NCI-H1436 (cell line): ENCODE results near the gene PRDM16.
A peak's percentile ranks its signal among the peaks of the same experiment; 100 is the strongest.

Source experiments
- DNase-seq: peaks from one replicate; lab custom pipeline; 2025; lab: John Stamatoyannopoulos, UW

The PRDM16 gene

DNA sequence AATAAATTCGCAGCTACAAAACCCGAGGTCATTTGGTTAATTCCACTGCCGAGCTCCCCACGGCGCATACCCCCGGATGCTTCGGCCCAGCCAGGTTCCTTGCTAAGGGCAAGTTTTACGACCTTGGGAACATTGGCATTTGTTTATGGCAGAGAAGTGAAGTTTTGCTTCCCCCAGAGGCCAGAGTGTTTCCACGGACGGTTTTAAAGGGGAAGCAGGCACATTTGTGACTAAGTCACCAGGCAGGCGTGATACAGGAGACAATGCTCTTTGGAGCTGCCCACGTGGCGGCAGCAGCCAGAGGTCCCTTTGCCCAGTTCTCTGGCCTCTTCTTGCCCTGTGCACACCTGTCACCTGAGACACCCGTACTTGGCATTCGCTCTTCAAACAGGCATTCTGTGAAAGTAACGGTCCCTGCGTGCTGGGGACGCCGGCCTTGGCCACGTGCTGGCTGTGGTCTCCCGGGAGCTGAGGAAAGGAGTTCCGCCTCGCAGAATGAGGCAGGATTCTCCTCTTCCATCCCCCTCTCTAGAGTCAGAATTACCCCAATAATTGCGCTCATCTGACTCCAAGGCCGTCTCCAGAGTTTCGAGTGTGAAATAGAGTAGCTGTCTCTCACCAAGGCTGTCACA is 138.3 kb downstream of the PRDM16 start:
- no peak for DNase-seq

GRCh38 chr1:3208819-3209200 is 139.8 kb downstream of the PRDM16 start:
- DNase-seq: no peak

DNA sequence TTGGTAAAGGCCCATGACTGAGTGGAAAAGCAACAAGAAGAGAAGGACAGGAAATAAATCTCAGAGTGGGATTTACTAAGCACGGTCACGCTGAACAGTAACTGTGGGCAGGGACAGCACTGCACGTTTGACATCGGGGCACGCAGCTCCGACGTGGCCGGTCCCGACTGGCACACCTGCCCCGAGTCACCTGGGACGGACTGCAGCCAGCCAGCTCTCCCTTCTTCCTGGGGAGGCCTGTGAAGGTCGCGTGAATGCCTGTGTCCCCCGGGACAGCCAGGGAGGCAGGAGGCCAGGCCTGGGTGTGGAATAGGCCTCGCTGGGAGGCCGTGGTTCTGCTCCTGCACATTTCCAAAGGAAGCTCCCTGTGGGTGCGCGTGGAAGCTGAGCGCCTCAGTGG is 140.2 kb downstream of the PRDM16 start:
- DNase-seq: no peak

- no peak for DNase-seq
Observed at GRCh38 chr1:3211582-3212375, 142.8 kb downstream of the PRDM16 start.

DNA sequence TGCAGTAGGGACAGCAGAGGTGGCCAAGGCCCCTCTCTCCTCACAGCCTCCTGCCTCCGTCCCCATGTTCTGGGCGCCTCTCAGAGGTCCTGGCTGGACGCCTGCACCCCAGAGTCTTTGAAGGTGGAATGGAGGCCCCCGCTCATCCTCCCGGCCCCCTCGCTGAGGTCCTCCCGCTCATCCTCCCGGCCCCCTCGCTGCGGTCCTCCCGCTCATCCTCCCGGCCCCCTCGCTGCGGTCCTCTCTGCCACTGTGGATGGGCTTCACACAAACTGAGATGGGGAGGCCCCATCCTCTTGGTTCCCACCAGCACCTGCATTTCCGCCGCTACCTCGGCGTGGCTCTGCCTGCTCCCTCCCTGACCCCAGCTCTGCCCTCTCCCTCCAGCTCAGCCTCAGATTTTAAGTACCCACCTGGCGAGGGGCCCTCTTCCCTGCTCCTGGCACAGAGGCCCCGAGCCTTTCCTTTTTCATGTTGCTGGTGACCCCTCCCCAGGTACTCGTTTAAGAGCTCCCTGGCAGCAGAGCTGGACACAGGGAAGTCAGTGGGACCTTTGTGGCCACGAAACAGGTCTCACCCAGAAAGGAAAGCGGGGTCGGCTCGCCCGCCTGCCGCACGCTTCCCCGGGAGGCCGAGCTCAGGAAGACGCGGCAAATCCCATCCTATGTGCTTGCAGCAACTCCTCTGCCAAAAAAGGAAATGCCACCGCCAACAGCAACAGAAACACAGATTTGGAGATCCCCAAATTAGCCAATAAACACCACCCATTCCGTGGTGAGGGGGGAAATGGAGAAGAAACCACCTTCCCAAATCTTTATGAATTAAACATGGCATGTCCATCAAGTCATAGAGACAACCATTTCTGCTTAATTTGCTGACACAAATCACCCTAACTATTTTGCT is 143.7 kb downstream of the PRDM16 start:
- DNase-seq: no peak

DNA sequence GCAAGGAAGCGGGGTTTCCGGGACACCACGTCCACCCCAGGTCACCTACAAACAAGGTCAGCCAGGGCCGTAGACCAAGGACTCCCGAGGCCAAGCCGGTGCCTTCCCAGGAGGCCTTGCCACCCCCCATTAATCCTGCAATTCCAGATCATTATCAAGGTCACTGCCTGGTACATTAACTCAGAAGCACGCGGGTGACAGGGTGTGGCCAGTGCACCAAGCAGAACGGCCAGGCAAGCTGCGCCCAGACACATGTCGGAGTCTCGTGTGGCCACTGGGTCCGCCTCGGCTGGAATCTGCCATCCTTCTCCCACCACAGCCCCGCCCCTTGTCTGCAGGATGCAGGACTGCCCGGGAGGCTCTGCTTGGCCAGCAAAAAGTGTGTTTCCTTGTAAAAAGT is 144.7 kb downstream of the PRDM16 start:
- DNase-seq: no peak

DNA sequence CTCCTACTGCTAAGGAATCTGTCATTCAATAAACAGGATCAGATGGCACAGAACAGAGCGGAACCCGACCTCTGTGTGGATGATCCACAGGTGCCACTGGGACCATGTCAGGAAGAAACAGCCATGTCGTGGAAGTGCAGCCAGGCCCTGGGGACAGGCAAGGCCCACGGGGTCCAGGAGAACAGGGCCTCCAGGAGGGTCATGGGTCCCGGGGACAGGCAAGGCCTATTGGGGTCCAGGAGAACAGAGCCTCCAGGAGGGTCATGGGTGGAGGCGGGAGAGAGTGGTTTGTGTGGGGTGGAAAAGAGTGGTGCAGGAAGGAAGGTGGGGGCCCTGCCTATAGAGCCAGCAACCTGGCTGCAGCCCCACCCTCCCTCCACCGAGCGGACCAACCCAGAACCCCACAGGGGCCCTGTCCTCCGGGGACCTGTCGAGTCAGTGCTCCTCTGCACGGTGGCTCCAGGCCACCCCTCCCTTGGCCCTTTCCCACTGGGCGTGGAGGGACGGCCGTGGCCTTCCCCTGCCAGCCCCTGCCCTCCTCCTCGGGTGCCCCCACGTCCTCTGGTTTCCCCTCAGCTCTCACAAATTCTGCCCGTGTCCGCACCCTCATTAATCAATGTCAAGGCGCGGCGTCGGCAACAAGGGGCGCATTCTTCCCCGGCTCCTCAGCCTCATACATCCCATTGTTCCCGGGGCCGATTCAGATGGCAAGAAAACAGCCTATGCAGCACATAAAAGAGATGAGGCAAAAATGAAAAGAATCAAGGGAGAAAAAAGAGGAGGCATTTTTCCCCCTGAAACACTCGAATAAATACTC is 146.4 kb downstream of the PRDM16 start:
- no peak for DNase-seq

- no peak for DNase-seq
Observed at GRCh38 chr1:3216015-3216391, 147.0 kb downstream of the PRDM16 start.

GRCh38 chr1:3217181-3217641 is 148.2 kb downstream of the PRDM16 start:
- no peak for DNase-seq

DNA sequence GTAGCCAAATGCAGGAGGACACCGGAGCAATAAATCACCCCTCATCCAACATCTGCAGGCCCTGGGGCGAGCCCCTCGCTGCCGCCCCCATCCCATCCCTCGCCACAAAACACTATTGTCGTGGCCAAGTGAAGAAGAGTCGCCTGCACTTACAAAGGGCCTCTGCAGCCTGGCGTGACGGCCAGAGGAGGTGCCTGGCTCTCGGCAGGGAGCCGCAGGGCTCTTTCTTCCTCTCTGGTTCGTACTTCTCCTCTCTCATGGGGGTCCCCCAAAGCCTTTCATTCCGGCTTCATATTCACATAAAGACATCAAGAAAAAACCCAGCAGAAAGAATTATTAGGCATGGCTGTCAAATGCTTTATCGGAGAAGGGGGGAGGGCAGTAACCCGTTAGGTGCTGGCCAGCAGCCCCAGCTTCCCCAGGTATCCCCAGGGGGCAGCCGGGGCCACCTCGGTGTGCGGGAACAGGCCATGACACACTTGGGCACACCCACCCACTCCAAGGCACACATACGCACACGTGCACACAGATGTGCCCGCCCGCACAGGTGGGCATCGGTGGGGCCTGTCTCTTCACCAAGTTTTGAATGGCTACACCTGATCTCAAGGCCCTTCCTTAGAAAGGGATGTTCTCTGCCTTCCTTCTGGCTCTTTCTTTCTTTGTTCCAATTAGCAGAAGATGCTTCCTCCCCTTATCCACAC is 149.1 kb downstream of the PRDM16 start:
- DNase-seq: no peak

DNA sequence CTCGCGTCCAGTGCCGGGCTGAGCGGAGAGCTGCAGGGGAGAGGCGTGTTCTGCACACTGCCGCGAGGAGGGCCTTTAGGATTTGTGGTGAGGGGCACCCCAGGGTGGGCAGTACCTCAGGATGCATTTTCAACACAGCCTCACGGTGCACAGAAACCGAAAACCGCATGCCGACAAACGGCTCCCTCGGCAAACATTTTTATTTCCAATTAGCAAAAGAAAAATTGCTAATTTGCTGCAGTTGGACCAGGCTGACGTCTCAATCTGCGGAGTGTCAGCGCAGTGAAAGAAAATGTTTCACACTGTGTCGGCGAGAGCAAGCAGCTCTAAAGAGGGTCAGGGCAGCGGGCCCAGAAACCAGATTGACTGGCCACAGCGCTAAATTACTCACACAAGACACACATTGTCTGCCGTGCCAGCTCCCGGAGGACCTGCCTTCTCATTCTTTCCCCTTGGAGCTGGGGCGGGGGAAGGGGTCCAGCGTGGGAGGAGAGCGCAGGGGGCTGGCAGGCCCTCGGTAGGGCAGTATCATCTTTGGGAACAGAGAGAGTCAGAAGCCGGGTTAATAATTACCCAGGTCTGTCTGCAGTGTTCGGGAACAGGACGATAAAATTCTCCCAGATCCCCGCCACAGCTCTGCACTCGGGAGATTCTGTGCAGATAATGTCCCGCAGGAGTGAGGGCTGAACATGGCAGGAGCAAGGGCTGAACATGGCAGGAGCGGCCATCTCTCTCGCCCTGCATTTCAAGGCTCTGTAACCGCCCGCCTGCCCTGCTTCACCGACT is 150.2 kb downstream of the PRDM16 start:
- no peak for DNase-seq

- no peak for DNase-seq
Observed at GRCh38 chr1:3219791-3220467, 150.9 kb downstream of the PRDM16 start.

DNA sequence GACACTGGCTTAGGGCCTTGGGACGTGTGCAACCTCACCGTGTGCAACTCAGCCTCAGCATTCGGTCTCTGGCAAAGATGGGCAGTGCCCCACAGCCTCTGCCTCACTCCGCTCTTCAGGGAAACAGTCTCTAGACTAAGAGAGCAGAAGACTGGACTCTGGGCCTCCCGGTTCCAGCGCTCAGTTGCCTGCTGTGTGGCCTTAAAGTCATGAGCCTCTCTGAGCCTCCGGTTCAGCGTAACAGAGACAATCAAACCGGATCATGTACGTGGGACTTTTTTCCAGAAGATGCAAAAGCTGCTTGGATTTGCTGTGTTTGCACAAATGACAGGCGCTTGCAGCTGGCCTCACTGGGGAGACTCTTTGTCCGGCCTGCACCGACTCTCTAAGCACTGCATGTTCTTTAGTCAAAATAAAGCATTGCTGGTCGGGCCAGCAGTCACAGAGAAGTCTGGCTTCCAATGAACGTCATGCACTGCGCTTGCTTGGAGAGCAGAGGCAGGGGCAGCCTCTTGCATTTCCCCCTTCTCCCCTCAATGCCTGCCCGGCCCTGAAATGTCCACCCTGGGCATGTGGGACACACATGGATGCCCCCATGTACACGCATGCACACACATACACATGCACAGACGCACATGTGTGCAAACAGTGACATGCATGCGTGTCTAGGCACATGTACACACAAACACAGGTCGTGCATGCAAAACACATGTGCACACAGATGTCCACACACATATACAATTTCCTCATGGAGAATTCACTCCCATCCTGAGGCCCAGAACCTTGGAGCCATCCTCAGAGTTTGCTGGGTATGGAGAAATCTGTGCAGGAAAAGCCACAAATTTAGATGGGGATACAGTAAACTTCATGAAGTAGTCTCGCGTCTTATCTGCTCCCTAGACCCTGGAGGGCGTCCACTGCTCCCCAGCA is 152.4 kb downstream of the PRDM16 start:
- DNase-seq: no peak

- DNase-seq: peak; percentile 25
Observed at GRCh38 chr1:3222042-3222692, 153.2 kb downstream of the PRDM16 start.

DNA sequence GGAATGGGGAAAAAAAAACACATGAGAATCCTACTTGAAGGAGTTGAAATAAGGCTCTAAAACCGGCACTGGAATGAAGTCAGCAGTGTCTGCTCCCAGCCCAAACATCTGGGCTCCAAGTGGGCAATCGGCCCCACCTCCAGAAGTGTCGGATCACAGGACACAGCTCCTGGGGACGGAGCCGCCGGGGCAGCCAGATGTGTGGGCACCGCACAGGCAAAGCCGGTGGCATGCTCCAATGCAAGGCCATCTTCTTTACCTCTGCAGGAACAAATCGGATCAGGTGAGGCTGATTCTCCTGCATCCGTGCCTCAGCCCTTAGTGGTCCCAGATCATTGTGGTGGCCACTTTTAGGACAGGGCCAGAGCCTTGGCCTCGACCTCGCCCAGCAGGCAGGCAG is 156.7 kb downstream of the PRDM16 start:
- no peak for DNase-seq

DNA sequence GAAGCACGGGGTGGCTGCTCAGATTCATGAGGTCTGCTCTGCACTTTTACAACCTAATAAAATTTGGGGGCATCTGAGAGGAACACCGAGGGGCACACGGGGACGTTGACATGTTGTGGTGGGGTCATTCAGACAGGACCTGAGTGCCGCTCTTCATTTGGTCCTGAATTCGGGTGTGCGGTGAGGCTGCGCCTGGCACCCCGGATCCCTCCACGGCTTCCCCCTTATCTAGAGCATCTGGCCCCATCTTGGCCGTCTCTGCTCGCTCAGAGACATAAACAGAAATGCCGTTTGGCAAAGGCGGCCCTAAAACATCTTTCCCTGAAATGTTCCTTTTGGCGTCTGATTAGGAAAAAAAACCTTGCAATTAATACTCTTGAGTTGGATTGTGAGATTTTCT is 157.2 kb downstream of the PRDM16 start:
- DNase-seq: no peak

DNA sequence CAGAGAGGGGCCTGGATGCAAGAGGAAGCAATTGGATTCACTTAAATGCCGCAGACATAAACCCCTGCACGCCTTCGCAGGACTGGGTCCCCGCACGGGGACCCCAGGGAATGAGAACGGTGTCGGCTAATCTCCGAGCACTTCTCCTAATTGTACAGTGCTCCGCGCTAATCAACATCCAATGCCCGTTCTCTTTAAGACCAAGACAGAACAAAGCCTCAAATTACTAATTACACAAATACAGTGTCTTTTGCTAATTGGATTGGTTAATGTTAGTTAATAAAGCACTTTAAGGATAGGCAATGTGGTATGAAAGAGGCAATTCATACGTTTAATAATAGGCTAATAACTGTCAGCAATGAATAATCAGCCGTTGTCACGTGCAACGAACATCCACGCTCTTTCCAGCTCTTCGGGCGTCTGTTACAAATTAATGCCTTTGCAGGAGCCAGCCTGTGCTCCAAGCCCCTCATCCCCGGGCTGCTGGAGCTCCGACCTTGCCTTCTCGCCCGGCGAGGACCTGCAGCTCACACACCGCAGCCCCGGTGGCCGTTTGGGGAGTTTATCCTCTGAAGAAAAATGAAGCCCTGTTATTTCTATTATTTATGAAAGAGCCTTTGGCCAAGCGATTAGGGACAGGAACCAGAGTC is 157.8 kb downstream of the PRDM16 start:
- DNase-seq: no peak

- no peak for DNase-seq
Observed at GRCh38 chr1:3227351-3227704, 158.3 kb downstream of the PRDM16 start.
